Stimulated activated CD8-positive, alpha-beta memory T cell treated with anti-CD3 and anti-CD28 coated beads, Interleukin-4, amount 100 ng/mL, for 24 hours (primary cell): ENCODE measurements around the gene ALOX12.
A peak's percentile ranks its signal among the peaks of the same experiment; 100 is the strongest.

Experiments
- DNase-seq: peaks from one replicate; pipeline ENCODE4 v3.0.0-alpha.2; 2020; ENCODE audit warnings: low read depth

ALOX12 gene

DNA sequence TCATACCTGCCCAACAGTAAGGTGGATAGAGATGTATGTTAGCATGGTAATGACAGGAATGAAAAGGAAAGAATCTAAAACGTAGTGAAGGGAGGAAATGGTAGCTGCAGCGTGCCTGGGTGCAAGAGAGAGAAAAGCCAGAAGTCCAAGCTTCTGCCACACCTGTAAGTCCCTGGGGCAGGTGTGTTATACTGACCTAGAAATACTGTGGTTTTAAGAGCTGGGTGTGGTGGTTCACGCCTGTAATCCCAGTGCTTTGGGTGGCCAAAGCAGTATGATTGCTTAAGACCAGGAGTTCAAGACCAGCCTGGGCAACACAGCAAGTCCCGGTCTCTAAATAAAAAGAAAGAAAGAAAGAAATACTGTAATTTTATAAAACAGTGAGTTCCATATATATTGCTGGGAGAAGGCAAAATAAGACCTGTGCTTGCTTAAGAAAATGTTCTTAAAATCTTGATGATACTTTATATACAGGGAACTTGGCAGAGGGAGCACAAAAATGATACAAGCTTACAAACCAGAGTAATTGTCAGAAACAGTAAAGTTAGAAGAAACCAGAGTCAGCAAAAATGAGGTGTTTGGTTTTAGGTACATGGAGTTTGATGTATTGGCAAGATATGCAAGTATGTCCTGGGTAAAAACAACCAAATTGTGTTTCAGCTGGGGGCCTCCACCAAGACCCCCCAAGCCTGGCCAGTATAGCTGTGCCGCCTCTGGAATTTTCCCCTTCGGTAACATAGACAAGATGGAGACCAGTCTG lies 6.6 kb downstream of the ALOX12 start:
- DNase-seq, result no peak

DNA sequence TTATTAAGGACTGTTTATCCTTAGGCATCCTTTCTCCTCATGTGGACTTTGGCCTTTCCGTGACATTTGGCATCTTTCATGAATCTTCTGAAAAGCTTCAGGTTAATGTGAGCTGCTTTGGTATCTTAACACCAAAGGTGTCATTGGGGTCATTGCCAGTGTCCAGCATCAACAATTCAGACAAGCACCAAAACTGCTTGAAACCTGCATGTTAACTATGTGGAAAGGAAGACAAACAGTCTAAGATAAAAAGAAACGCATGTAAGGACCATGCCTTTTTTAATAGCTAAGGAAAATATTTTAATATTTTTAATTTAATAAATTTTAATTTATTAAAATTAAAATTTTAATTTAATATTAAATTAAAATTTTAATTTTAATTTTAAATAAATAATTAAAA lies 7.9 kb downstream of the ALOX12 start:
- DNase-seq, result no peak

DNA sequence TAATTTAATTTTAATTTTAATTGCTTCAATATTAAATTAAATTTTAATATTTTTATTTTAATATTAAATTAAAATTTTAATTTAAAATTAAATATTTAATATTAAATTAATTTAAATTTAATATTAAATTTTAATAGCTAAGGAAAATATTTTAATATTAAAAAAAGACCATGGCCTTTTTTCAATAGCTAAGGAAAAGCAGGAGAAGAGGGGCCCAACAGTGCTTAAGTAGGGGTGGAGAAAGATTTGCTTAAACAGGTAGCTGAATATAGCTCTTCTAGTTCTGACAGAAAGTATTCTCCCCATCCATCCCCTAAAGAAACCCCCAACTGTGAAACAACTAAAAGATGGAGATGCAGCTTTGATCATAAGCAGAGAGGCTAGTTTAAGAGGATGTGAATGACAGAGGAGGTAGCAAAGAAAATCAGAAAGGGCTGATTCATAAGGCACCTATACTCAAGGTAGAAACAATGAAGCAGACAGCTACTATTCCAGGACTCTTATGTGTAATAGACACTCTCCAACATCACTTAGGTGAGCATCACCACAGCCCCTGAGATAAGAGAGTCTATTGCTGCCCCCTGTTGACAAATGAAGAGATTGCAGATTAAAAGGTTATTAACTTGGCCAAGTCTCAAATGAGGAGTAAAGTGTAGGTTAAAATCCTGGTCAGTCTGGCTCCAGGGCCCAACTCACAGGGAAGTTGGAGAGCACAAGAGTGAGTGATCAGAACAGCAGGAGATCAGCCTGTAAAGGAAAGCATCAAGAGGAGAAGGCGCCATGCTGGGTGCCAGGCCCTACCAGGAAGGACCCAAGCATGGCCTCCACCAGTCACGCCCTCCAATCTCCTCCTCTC lies 8.8 kb downstream of the ALOX12 start:
- no peak for DNase-seq

DNA sequence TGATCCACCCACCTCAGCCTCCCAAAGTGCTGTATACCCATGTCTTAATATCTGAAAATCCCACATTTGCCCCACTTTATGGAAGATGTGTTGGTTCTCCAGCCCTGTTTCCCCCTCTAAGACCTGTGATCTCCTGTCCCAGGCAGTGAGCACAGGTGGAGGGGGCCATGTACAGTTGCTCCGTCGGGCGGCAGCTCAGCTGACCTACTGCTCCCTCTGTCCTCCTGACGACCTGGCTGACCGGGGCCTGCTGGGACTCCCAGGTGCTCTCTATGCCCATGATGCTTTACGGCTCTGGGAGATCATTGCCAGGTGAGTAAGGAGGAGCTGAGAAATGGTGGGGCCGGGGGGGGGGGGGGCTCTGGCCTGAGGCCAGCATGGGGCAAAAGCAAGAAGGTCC lies 9.9 kb downstream of the ALOX12 start:
- no peak for DNase-seq

DNA sequence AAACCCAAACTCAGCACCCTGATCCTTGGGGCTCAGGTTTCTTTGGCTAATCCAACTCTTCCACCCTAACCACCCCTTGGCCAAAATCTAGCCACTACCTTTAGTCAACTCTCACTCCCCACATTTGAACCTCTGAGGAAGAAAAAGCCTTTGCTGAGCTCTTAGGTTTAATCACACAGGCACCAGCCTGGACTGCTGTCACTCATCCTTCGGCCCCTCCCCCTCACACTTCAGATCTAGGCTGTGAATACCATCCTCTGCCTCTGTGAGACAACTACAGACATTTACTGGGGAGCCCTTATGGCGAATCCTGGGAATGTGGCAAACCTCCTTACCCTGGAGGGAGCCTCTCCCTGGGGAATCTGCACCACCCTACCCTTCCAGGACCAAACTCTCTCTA lies 11.3 kb downstream of the ALOX12 start:
- DNase-seq, result no peak

DNA sequence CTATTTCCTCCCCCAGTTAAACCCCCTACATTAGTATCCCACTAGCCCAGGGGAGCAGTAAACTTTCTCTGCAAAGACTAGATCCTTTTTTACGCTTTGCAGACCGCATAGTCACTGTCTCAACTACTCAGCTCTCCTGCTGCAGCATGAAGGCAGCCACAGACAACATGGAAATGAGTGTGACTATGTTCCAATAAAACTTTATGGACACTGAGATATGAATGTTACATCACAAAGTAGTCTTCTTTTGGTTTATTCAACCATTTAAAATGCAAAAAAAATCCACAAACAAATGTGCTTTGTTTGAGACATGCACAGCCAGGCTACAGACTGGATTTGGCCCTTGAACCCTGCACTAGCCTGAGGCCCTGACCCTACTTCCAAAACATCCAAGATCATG lies 14.7 kb downstream of the ALOX12 start:
- DNase-seq, result no peak

DNA sequence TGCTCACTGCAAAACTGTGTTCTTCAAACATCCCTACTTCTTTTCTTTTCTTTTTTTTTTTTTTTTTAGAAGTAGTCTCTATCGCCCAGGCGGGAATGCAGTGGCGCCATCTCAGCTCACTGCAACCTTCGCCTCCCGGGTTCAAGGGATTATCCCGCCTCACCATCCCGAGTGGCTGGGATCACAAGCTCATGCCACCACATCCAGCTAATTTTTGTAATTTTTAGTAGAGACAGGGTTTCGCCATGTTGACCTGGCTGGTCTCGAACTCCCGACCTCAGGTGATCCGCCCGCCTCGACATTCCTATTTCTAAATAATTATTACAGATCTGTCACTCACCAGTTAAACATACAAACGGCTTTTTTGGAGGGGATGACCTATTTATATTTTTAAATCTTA lies 15.6 kb downstream of the ALOX12 start:
- no peak for DNase-seq

DNA sequence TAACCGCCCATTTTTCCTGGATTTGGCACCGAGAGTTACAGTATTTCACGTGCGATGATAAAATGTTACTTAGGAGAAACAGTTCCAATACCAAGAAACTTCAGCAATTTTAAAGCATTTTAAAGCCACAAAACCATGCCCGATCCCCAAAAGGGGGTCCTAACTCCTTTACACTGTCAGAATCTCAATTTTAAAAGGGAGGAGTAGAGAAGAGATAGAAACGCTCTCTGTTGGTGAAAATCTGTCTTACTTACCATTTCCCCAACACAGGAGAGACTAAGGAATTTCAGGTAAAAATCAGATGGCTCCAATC lies 16.0 kb downstream of the ALOX12 start:
- no peak for DNase-seq

DNA sequence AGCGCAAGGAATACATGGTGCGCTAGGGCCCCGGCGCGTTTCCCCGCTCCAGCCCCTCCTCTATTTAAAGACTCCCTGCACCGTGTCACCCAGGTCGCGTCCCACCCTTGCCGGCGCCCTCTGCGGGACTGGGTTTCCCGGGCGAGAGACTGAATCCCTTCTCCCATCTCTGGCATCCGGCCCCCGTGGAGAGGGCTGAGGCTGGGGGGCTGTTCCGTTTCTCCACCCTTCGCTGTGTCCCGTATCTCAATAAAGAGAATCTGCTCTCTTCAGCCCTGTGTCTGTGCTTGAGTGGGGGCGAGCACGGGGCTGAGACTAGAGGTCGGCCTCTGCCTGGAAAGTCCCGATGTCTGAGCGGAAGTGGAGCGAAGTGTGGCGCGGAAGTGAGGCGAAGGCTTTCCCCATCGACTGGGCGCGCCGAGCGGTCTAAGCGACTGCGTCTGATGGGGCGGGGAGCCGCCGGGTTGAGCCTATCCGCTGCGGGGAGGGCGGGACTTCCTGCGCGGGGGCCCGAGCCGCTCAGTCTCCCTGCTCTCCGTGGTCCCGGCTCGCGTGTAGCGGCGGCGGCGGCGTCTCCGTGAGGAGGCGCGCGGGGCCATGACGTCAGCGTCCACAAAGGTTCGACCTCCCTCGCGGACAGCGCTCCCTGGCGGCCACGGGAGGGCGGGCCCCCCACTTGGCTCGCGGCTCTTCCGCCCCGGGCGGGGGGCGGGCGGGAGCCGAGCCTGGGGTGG lies 18.6 kb downstream of the ALOX12 start:
- DNase-seq, result peak; percentile 96

DNA sequence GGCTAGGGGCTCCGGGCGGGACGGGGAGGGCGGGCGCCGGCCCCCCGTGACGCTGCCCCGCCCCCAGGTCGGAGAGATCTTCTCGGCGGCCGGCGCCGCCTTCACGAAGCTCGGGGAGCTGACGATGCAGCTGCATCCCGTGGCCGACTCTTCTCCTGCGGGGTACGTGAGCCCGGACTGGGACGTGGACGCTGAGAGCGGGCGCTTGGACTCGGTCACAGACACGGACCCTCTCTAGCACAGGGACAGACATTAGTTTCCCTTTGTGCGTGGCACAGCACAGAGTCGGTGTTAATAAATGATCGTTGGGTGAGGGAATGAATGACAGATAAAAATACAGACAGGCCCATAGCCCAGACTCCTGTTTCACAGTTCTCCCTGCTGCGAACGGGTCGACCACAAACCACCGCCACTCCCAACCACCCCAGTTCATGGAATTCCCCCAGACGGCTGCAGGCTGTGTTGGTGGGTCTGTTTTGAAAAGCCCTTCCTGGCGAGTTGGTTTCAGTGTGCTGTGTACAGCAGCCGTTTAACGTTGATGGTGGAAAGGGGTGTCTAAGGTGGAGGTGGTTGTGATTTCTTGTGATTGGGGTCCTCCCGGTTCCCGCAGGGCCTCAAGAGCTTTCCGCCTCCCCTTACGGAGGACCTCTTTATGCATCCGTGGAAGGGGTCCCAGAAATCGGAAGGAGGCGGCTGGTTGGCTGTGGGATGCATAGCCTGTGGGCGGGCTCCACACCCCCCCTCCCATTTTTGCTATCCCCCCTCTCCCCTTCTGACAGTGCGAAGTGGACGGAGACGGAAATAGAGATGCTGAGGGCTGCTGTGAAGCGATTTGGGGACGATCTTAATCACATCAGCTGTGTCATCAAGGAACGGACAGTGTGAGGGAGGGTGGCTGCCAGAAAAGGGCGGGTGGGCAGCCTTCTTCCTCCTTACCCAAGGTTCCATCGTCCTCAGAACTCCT lies 19.4 kb downstream of the ALOX12 start:
- DNase-seq, result peak; percentile 68

DNA sequence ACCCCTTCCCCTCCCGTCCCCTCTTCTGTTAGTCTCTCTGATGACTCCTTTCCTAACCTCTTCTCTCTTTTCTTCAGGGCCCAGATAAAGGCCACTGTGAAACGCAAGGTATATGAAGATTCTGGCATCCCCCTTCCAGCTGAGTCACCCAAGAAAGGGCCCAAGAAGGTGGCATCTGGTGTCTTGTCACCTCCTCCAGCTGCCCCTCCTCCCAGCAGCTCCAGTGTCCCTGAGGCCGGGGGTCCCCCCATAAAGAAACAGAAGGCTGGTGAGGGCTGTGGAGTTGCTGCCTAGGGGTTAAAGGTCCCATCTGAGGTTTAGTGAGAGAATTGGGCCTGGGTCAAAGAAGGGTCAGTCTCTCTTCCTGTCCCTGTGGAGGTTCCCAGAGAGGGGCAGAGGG lies 20.6 kb downstream of the ALOX12 start:
- no peak for DNase-seq

DNA sequence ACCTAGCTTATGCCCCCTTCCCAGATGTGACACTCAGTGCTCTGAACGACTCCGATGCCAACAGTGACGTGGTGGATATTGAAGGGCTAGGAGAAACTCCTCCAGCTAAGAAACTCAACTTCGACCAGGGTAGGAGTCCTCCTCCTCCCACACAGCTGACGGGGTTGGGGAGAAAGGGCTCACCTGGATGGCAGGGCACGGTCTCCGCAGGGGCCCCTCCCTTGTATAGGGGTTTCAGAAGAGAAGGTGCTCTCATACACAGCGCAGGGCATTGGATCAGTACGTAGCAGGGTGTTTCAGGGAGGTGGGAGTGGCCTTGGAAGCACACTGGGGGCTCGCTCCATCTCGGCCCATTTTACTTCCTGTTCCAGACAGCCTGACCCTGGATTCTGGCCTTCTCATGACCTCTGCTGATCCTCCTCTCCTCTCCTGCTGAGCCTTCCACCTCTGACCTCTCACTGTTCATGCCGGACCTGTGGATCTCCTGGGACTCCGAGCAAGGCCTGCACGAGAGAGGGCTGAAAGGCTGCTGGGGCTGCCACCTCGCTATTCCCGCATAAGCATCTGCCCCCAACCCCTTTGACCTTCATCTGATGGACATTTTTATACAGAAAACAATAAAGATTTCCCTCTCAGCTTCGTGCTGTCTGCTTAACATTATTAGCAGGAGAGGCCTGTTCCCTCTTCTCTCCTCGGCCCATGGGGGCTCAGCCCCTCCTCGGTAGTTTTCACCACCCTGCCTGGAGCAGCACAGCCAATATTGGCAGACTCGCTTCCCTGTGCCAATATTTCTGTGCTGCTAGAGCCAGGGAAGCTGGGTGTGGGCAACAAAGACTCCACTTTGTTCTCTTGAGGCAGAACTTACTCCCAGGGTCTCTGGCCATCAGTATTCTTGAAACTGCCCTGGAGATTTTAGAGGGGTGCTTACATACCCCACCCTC lies 21.3 kb downstream of the ALOX12 start:
- no peak for DNase-seq

DNA sequence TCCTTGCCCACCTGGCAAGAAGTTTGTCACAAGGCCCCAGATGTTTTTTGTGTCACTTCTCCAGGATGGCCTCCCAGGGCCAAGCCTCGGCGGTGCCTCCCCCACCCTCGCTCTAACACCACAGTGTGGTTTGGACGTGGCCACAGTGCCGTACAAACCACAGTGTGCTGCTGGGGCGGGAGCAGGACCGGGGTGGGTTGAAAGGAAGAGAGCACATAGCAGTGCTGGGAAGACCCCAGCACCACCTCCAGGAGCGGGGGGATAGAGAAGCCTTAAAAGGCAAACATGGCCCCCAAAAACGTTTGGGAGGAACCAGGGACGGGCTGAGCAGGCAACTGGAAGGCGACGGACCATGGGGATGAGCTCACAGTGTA lies 22.0 kb downstream of the ALOX12 start:
- DNase-seq, result no peak

DNA sequence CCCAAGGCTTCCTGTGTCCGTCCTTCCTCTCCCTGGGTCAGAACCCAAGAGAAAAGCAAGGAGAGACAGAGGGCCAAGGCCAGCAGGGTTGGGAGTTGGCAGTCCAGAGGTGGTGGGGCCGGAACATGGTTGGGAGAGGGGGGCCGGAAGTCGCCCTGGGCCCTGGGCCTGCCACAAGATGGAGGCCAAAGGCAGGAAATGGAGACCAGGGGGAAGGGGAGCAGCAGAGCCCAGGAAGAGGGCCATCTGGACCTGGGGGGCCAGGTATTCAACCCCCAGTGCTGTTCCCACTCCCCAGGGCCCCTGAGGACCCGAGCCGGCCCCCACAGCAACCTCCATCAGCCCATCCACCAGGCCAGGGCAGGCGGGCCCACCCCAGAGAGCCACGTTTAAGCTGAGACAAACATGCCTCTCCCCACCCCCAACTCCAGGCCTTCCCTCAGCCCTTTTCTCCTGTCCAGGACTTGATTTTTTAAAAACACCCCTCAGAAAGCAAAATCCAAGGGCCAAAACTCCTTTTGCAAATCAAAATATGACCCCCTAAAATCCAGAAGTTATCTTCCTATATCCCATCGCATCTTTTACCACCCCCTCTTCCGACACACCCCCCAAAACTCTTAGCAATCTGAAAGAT lies 22.6 kb downstream of the ALOX12 start:
- DNase-seq, result no peak

DNA sequence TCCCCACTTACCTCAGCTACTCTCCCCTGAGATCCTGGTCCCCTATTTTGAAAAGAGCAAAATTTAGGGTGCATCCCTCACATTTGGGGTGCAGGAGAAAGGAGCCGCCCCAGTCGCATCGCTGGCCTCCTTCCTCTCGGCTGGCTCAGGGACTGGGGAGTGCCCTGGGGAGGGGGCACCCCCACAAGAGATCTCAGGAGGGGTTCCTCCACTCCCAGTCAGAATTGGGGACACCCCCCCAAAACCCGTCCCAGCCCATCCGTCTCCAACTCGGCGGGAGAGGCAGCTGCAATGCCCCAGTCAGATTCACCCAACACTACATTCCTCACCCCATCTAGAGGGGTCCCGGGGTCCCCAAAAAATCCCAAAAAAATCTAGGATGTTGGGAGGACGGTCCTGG lies 23.5 kb downstream of the ALOX12 start:
- no peak for DNase-seq

DNA sequence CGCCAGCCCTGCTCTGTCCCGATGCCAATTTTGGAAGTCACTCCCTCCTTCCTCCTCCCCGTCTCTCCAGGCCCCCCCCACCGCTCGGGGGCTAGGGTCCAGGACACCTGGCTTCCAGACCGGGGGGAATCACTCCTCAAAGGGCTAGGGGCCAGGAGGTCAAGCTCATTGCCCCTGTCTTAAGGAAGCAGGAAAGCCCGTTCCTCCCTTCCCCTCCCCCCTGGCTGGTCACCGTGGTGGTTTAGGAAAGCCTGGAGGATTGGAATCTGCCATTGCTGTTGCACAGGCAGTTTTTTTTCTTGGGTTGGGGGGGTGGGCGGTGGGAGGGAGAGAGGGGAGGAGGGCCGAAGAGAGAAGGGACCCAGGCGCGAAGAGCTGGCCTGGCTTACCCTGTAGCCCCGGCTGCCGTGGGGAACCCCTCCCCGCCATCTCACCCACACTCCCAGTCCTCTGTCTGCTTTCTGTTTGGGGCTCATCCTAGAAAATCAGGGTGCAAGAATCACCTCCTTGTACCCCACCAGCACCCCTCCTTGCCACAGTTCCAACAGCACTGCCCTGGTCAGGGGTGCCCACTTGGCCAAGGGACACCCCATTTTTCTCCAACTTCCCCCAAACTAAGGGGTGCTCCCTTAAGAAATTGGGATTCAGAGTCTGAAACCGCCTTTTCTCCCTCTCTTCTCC lies 24.1 kb downstream of the ALOX12 start:
- no peak for DNase-seq

DNA sequence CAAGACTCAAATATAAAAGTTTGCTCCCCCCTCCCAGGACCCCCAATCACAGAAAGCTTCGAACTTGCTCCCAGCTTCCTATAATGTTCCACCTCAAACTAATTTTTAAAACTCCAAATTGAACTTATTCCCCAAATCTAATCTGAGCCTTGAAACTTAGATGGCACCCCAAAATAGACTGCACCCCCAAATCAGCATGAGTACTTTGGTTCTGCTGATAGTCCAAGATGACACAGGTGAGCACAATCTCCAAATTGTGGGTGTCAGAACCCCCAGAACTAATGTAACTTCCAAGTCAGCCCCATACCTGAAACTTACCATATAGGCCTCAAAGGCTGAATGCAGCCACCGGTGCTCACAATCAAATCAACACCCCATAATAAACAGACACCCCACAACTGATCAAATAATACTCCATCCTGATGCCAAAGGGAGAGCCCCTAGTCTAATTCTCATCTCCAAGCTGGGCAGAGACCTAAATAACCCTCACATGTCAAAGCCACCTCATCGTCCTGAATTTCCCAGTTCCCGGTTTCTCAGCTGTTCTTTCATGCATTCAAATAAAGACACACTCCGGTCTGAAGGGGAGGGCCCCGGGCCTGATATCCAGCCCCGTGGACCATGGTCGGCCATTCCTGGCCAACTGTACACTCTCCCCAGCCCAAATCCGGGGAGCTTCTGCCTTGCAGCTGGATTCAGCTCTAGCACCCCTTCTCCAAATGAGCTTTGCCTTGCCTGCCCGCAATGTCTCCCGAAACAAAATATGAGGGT lies 25.2 kb downstream of the ALOX12 start:
- DNase-seq, result no peak

DNA sequence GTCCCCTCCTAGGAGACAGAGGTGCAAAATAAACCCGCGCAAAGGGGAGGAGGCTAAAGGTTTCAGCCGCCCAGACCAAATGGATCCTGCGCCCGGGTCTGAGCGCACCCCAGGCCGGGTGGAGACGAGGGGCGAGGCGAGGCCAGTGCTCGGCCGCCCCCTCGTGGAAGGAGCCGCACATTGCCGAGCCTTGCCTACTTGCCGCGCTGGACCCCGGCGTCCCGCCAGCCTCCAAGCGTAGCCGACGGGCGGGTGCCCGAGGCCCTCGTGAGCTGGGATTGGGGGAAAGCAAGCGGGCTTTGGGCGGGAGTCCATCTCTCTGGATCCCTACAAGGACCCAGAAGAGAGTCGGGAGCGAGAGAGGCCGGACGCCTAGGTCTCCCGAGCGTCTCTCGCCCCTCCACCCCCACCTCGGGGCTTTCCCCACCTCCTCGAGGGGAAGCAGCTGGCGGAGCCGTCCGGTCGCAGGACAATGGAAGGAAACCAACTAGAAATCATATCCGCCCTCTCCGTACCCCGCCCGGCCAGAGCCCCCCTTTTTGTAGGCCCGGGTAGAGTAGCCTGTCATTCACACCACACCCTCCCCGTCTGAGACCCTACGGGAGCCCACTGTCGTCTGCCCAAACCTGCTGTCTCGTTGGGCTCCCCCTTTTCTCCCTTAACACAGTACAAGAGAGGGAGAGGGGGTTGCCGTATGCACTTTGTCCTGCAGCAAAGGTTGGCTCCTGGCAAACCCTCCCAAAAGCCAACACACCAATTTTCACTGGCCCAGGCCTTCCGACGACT lies 26.3 kb downstream of the ALOX12 start:
- peak; percentile 72 for DNase-seq
